Activated T-cell treated with anti-CD3 and anti-CD28 coated beads, Interleukin-2, amount 50 U/mL, for 1 hour (primary cell): ENCODE data around the gene SFXN4.

Experiments used
- DNase-seq: peaks from one replicate; pipeline ENCODE4 v3.0.0-alpha.2; 2020

The SFXN4 gene, protein sequence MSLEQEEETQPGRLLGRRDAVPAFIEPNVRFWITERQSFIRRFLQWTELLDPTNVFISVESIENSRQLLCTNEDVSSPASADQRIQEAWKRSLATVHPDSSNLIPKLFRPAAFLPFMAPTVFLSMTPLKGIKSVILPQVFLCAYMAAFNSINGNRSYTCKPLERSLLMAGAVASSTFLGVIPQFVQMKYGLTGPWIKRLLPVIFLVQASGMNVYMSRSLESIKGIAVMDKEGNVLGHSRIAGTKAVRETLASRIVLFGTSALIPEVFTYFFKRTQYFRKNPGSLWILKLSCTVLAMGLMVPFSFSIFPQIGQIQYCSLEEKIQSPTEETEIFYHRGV

GRCh38 chr10:119165171-119166117 is at the start of gene SFXN4:
Gene SFXN4, minus strand, starts transcription at chr10:119165714. Its CDS starts 67 bp downstream, at chr10:119165647.
- DNase-seq = peak; percentile 85

GRCh38 chr10:119211625-119212441 is 46.3 kb upstream of the SFXN4 start:
- DNase-seq = no peak

- DNase-seq = no peak
These were observed 45.7 kb upstream of the SFXN4 start for GRCh38 chr10:119211176-119211575.

- no peak for DNase-seq
These were observed 45.1 kb upstream of the SFXN4 start for GRCh38 chr10:119210633-119211032.

GRCh38 chr10:119209736-119210355 is 44.3 kb upstream of the SFXN4 start:
- no peak for DNase-seq

DNA sequence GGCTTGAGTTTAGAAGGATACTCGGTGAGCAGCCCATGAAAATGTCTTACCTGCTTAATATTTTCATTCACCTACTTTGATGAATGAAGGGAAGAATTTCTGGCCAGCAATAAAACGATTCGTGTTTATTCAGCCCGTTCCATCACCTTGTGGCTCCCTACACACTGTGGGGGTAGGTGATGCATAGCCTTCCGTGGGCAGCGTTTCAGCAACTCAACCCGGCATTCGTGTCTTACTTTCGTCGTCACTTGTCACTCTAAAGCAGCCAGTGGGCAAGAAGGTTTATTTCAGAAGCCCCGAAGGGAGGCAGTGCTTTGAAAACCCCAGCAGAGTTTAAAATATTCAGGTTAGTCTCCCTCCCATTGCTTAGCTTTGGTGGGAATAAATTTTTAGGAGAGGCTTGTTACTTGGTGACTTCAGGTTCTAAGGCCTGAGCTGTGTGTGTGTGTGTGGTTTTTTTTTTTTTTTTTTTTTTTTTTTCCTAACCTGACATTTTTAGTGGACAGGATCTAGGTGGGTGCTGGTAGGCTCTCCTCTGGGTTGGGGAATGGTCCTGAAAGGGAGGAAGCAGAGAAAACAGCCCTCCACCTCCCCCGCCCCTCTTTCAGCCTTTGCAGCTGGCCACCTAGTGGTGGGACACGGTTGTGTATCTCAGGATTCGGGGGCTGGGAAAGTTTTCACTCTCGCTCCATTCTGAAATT is 43.7 kb upstream of the SFXN4 start:
- peak; percentile 61 for DNase-seq

DNA sequence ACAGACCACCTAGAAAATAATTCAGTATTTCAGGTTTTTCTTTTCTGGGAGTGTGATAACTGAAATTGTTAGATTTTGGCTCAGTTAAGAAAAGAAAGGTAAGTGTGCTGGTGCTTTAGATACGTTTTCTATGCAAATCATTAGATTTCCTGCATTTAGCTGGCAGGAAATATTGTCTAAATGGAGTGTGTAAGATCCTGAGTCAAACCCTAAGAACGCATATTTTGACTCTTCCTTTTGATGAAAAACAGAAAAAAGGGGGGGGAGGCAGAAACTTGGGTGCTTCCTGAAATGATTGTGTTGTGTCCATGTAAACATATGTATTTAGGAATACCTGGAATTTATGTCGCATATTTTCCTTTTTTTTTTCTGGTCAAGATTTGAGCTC is 43.0 kb upstream of the SFXN4 start:
- DNase-seq = no peak

DNA sequence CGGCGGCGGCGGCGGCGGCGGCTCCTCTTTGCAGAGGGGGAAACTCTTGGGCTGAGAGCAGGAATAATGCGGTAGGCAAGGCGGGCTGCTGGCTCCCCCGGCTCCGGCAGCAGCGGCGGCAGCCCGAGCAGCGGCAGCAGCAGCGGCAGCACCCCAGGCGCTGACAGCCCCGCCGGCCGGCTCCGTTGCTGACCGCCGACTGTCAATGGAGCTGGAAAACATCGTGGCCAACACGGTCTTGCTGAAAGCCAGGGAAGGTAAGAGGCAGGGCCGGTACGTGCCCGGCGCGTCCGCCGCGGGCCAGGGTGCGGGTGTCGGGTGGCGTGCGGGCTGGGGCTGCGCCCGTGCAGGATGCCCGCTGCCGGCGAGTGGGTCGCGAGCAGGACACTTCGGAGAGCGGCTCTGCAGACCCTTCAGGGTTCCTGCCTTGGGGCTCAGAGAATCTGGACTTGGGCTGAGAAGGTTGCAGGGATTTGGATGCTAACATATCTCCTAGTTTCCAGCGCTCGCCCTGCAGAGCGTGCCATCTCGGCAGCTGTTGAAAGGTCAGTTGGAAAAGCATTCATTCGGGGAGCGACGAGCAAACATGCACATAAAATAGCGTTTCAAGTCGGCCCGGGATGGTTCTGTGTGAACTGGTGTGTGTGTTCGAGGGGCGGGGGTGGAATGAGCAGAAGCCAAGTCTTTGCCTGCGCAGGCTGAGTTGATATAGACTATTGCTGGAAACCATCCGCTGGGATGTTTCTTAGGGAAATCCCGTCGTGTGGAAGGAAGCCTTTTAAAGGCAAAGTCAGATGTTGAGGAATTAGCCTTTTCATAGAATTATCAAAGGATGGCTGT is 42.4 kb upstream of the SFXN4 start:
- DNase-seq = no peak

GRCh38 chr10:119207366-119207666 is 41.8 kb upstream of the SFXN4 start, which contains the start of gene GRK5:
Gene GRK5, plus strand, starts transcription at chr10:119207571. Its CDS starts 347 bp downstream, at chr10:119207918.
- peak; percentile 93 for DNase-seq

- DNase-seq = peak; percentile 82
These were observed 41.3 kb upstream of the SFXN4 start for GRCh38 chr10:119206603-119207365.

- DNase-seq = no peak
These were observed 40.5 kb upstream of the SFXN4 start for GRCh38 chr10:119205894-119206602.

GRCh38 chr10:119203006-119203405 is 37.5 kb upstream of the SFXN4 start:
- no peak for DNase-seq

DNA sequence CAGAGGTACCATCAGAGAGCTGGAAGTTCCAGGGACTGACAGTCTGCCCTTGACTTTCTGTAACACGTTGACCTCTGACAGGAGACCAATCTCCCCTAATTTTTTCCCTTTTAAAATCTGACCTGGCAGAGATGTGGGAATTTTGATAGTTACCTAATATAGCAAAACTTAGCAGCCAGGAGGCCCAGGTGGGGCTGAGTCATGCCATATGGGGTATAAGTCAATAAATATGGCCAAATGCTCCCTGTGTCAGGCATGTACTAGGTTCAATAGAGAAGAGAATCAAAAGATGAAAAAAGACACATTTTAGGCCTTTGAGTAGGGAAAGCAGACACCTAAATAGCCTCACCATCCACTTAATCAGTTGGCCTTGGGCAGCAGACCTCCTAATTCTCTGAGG is 35.7 kb upstream of the SFXN4 start:
- no peak for DNase-seq

DNA sequence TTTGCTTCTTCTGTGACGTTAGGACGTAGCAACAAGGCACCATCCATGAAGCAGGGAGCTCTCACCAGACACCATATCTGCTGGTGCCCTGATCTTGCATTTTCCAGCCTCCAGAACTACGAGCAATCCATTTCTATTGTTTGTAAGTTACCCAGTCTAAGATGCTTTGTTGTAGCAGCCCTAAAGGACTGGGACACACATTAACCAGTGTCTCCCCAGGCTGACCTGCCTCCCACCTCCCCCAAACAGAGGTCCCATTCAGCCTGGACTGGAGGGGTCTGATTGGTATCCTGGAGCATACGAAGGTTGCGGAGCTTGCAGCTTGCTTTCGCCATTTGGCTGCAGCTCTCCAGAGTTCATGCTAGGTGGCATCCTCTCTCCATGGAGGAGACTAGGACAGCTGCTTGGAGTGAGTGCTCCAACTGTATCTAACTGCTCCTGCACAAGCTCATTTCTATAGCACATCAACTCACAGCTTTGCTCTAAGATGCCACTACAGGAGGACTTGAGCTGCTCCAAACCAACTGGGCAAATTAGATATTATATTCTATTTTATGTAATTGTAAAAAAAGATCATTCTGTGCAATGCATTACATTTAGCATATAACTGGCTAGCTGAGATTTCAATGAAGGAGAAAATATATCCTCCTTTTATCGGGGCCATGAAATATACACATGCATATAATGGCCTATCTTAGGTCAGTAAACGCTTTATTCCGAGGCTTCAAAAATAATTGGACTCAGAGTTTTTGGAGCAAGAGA is 33.9 kb upstream of the SFXN4 start:
- peak; percentile 45 for DNase-seq

DNA sequence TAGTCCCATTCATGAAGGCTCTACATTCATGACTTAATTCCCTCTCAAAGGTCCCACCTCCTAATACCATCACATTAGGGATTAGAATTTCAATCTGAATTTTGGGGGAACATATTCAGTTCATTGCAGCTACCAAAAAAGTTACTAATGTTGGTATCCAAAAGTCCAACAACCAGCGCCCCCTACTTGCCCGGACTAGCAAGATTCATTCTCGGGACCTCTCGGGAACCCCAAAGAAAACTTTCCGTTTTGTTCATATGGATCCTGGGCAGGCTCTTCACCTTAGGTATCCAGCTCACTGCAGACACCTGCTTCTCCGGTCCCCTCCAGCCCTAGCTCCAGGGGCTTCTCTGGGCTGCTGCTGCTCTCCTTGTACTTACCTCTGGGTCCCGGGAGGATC is 32.9 kb upstream of the SFXN4 start:
- DNase-seq = no peak

GRCh38 chr10:119197921-119198320 is 32.4 kb upstream of the SFXN4 start:
- no peak for DNase-seq

- DNase-seq = no peak
These were observed 26.4 kb upstream of the SFXN4 start for GRCh38 chr10:119191881-119192280.

GRCh38 chr10:119190954-119191785 is 25.7 kb upstream of the SFXN4 start:
- DNase-seq = no peak
